Measurements from ENCODE around the gene ARHGAP42.

The ARHGAP42 gene

DNA sequence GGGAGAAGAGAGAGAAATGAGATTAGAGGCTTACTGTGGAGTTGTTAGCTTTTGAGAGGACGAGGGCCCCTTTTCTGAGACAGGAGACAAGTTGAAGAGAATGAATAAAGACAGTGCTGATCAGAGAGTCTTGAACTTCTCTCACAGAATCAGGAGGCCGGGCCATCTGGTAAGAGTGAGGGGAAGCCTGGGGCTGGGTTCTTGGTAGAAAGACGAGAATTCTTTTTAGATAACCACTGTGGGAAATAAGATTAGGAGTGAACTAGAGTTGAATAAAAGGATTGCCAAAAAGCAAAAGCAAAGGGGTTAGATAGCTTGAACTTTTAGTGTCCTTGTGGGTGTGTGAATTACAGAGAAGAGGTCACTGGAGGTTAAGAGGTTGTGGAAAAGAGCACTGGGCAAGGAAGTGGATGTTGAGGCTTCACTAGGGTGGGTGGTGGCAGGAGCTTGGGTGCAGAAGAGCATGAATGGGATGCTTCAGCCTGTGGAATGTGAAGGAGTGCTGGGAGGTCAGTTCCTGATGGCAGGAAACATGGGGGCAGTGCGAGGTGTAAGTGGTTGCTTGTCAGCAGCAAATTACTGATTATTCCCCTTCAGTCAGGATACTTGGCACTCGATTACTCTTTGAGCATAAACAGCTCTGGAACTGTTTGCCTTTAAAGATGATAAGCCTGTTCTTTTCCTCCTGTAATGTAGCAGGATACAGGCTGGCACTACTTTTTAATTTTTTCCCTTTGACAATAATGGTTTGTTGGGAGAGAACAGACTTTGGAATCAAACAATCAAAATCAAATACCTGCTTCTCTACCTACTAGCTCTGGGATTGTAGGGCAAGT lies 98.3 kb downstream of the ARHGAP42 start:
- no peak overlapping the region for H3K4me3 ChIP-seq (ENCODE audit: low read depth, low read length)
- TF ChIP-seq, protein P1, sequence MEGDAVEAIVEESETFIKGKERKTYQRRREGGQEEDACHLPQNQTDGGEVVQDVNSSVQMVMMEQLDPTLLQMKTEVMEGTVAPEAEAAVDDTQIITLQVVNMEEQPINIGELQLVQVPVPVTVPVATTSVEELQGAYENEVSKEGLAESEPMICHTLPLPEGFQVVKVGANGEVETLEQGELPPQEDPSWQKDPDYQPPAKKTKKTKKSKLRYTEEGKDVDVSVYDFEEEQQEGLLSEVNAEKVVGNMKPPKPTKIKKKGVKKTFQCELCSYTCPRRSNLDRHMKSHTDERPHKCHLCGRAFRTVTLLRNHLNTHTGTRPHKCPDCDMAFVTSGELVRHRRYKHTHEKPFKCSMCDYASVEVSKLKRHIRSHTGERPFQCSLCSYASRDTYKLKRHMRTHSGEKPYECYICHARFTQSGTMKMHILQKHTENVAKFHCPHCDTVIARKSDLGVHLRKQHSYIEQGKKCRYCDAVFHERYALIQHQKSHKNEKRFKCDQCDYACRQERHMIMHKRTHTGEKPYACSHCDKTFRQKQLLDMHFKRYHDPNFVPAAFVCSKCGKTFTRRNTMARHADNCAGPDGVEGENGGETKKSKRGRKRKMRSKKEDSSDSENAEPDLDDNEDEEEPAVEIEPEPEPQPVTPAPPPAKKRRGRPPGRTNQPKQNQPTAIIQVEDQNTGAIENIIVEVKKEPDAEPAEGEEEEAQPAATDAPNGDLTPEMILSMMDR (IDR thresholded peaks at IDR 0.05; ENCODE audit: low read depth, low read length): no peak
- DNase-seq: no peak

DNA sequence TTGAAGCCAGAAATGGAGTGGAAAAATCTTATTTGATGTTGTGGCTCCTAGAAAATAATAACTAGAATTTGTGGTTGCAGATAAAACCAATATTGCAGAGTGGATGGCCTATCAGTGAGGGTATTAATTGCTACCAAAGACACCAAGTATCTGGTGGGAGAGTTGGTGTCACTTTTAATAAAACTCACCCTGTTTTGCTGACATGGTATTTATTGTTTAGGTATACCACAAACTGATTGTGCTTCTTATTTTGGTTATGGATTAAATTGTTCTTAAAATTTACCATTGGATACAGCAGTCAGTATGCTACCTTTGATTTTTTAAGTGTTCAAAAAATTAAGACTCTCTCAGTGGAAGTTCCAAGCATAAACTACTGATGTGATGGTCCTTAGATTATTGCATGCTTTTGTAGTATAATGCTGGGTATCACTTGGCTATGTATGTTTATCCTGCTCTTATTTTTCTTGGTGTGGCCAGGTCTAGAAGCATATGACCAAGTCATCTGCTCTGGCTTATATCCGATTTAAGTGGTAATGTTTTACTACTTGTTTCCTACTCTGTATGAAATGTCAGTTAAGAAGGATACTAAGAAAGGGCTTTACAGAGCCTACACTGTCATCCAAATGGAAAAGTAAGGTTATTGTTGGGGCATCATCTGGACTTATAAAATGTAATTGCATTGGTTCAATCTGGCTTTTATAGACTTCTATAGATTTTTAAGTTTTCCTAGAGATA lies 101.6 kb downstream of the ARHGAP42 start:
- Histone ChIP-seq H3K27me3 (ENCODE audit: insufficient read depth, low read depth, severe bottlenecking) (no peaks in the 10 kb centered on the region), H3K27ac (no peak overlapping the region), H3K9me3 (ENCODE audit: severe bottlenecking) (no peaks in the 10 kb centered on the region), H3K36me3 (no peaks in the 10 kb centered on the region), H3K4me3 (ENCODE audit: low read depth, low read length) (no peak overlapping the region)
- TF ChIP-seq, protein P1 (IDR thresholded peaks at IDR 0.05; ENCODE audit: low read depth, low read length): no peak
- no peak for DNase-seq

More for the DNA sequence above, 98.3 kb downstream of the ARHGAP42 start:
- Histone ChIP-seq H3K27me3 (ENCODE audit: insufficient read depth, low read depth, severe bottlenecking) (no peaks in the 10 kb centered on the region), H3K36me3 (no peaks in the 10 kb centered on the region), H3K27ac (no peak overlapping the region), H3K9me3 (ENCODE audit: severe bottlenecking) (no peaks in the 10 kb centered on the region)

DNA sequence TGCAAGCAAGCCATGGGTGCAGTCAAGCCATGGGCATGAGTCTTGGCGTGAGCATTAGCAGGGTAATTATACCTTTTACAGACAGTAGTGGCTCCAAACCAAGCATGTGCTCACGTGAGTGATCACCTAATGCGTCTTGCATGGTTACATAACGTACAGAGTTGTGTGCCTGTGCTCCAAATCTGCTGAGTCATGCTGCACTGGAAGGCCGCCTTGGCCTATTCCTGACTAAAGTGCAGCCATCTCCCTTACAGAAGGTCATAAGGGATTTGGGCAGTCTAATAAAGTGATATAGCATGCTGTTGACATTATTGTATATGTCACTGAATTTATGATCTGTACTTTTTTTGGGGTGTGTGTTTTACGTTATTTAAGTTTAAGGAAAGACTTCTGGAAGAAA lies 102.4 kb downstream of the ARHGAP42 start:
- Histone ChIP-seq H3K27me3 (ENCODE audit: insufficient read depth, low read depth, severe bottlenecking) (no peaks in the 10 kb centered on the region), H3K9me3 (ENCODE audit: severe bottlenecking) (no peaks in the 10 kb centered on the region), H3K36me3 (no peaks in the 10 kb centered on the region), H3K27ac (no peak overlapping the region), H3K4me3 (ENCODE audit: low read depth, low read length) (no peak overlapping the region)
- no peak for DNase-seq
- TF ChIP-seq, protein P1 (IDR thresholded peaks at IDR 0.05; ENCODE audit: low read depth, low read length): no peak

DNA sequence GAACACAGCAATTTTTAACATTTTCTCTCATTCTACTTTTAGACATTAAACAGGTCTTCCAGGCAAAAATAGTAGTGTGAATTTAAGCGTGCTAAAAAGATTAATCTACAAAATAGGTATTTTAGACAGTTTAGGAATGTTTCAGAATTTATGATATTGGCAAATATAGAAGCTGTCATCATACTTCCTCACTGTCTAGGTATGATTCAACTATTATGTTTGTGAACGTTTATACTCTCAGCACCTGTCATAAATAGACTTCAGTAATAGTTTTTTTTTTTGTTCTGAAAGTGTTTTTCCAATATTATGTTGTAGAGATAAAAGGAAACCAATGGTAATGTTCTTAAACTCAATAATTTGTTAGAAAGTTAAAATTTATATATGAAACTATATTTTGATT lies 103.0 kb downstream of the ARHGAP42 start:
- TF ChIP-seq, protein P1 (IDR thresholded peaks at IDR 0.05; ENCODE audit: low read depth, low read length): no peak
- Histone ChIP-seq H3K4me3 (ENCODE audit: low read depth, low read length) (no peak overlapping the region), H3K27ac (no peak overlapping the region), H3K36me3 (no peaks in the 10 kb centered on the region), H3K27me3 (ENCODE audit: insufficient read depth, low read depth, severe bottlenecking) (no peaks in the 10 kb centered on the region), H3K9me3 (ENCODE audit: severe bottlenecking) (no peaks in the 10 kb centered on the region)
- DNase-seq: no peak

DNA sequence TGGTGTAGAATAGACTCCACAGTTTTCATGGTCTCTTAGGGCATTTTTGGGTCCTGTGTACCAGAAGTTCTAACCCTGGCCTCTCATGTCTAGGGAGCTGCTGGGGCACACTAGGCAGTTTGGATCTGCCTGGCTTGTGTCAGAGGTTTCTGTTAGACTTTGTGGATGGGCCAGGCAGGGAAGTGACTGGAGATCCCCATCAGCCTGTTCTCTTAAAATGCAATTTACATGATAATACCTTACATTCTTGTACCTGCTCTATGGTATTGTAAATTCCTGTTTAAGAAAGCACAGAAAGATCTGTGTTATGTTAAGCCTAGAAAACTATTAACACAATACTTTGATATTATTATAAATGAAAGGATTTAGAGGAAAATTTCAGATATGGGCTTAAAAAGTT lies 104.0 kb downstream of the ARHGAP42 start:
- no peak for DNase-seq
- Histone ChIP-seq H3K27me3 (ENCODE audit: insufficient read depth, low read depth, severe bottlenecking) (no peaks in the 10 kb centered on the region), H3K9me3 (ENCODE audit: severe bottlenecking) (no peaks in the 10 kb centered on the region), H3K4me3 (ENCODE audit: low read depth, low read length) (no peak overlapping the region), H3K27ac (no peak overlapping the region), H3K36me3 (no peaks in the 10 kb centered on the region)
- TF ChIP-seq, protein P1 (IDR thresholded peaks at IDR 0.05; ENCODE audit: low read depth, low read length): no peak
